ENCODE results near the gene KCP. TPM values are rescaled to one million over a fixed set of nuclear protein-coding genes. Genes with fewer than 3 reads are reported as not detected.

KCP gene
- total and polyA plus RNA-seq, 8 donors: 0.73 to 2.3 (median 1.6) TPM; not detected in 5

DNA sequence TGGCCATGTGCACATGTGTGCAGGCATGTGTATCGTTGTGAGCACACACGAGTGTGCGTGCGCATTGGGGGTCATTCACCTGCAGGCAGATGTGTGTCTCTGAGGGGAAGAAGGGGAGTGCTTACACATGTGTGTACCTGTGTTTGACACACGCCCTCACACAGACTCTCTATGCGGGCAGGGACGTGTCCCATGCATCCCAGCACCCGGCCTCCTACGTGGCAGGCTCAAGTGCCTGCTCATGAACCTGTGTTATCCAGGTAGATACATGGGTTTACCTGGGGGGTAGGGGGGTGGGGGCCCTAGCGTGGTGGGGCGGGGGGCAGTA lies 18.6 kb downstream of the KCP start:
- no peaks in the 10 kb centered on the region for H3K36me3 ChIP-seq
- no peaks in the 10 kb centered on the region for H3K9me3 ChIP-seq
- H3K27me3 ChIP-seq: peaks cover 0 to 41% (median 17%) of the 10 kb centered on the region in 3 donors
- H3K4me3 ChIP-seq: no peak overlapping the region
- WGBS, 5 donors: 77 to 90% (median 82%) methylated on average over 11 of the region's 11 CpGs
- TF ChIP-seq EP300 (IDR thresholded peaks at IDR 0.05) (no peak), POLR2AphosphoS5 (IDR thresholded peaks at IDR 0.05) (no peak), POLR2A (IDR thresholded peaks at IDR 0.05) (no peak)
- TF ChIP-seq, protein P1, sequence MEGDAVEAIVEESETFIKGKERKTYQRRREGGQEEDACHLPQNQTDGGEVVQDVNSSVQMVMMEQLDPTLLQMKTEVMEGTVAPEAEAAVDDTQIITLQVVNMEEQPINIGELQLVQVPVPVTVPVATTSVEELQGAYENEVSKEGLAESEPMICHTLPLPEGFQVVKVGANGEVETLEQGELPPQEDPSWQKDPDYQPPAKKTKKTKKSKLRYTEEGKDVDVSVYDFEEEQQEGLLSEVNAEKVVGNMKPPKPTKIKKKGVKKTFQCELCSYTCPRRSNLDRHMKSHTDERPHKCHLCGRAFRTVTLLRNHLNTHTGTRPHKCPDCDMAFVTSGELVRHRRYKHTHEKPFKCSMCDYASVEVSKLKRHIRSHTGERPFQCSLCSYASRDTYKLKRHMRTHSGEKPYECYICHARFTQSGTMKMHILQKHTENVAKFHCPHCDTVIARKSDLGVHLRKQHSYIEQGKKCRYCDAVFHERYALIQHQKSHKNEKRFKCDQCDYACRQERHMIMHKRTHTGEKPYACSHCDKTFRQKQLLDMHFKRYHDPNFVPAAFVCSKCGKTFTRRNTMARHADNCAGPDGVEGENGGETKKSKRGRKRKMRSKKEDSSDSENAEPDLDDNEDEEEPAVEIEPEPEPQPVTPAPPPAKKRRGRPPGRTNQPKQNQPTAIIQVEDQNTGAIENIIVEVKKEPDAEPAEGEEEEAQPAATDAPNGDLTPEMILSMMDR (IDR thresholded peaks at IDR 0.05): no peak
- intact Hi-C loops (cut with DNase I; ENCODE audit: low total_unique reads): no loop called here
- DNase-seq: no peak
- H3K27ac ChIP-seq: no peak overlapping the region
- H3K4me1 ChIP-seq: peaks cover 9 to 27% (median 13%) of the 10 kb centered on the region in 4 donors

DNA sequence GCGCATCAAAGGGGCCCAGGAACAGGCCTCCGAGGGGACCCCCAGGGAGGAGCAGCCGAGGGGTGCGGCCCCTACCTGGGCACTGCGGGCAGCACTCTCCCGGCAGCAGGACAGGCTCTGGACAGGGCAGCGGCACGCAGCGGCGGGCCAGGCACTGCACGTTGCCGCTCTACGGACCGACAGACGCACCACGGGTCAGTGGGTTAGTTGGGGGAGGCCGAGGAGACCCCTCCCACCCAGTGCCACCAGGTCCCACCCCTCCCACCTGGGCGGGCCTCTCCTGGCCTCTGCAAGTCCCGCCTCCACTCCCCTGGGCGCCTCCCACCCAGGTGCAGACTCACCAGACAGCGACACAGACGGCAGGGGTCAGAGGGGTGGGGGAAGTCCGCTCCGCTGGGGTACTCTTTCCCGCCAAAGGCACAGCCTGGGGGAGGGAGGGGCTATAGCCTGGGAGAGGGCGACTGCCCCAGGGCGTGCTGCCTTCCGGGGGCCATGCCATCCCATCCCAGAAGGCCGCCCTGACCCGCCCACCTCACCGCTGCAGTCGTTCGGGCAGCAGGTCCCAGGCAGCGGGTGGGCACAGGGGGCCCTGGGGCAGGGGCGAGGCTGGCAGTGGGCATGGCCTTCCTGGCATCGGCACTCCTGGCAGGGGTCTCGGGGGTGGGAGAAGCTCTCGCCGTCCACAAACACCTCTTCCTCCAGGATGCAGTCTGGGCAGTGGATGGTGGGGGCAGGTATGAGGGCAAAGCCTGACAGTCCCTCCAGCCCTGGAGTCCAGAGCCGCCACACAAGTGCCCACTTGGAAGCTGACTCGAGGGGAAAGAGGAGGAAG lies 19.2 kb downstream of the KCP start:
- Histone ChIP-seq H3K27ac (peak overlapping the region in 1 of 5 donors; percentile 35), H3K4me3 (peak overlapping the region; percentile 36 to 46 (median 42)), H3K27me3 (peaks cover 0 to 46% (median 17%) of the 10 kb centered on the region in 3 donors), H3K36me3 (no peaks in the 10 kb centered on the region), H3K4me1 (peaks cover 9 to 27% (median 13%) of the 10 kb centered on the region in 4 donors), H3K9me3 (no peaks in the 10 kb centered on the region)
- 33 to 79% (median 36%) methylated on average over 6 to 41 of the region's 41 CpGs for WGBS, 5 donors
- intact Hi-C loops (cut with DNase I; ENCODE audit: low total_unique reads): no loop called here
- DNase-seq: peak in 1 of 2 donors; percentile 70
- TF ChIP-seq, protein P1 (IDR thresholded peaks at IDR 0.05): no peak
- TF ChIP-seq POLR2AphosphoS5 (IDR thresholded peaks at IDR 0.05) (no peak), EP300 (IDR thresholded peaks at IDR 0.05) (no peak), POLR2A (IDR thresholded peaks at IDR 0.05) (no peak)

DNA sequence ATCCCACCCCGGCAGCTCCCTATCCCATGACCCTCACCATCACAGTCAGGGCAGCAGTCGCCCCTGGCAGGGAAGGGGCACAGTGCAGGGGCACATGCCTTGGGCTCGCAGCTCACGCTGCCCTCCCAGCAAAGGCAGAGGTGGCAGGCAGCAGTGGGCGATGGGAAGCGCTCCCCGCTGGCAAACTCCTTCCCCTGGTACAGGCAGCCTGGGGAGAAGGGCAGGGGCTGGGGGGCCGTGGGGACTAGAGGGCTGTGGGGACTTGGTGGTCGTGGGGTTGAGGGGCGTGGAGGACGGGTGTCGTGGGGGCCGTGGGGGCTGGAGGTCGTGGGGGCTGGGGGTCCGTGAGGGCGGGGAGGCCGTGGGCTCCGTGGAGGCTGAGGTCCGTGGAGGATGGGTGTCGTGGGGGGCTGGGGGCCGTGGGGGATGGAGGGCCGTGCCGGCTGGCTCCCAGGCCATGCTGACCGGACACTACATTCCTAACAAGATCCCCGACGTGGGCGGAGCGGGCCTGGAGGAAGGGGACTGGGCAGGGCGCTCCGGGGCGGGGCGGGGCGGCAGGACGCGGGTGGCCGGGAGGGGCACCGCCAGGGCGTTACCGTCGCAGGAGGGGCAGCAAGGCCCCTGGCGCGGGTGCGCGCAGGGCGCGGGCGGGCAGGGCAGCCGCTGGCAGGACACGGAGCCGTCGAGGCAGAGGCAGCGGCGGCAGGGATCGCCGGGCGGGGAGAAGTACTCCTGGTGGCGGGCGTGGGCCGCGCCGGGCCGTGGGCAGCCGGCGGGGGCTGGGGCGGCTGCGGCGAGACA lies 20.0 kb downstream of the KCP start:
- H3K27me3 ChIP-seq: peaks cover 0 to 55% (median 17%) of the 10 kb centered on the region in 3 donors
- H3K9me3 ChIP-seq: no peaks in the 10 kb centered on the region
- intact Hi-C loops (cut with DNase I; ENCODE audit: low total_unique reads): no loop called here
- peak overlapping the region; percentile 36 to 46 (median 42) for H3K4me3 ChIP-seq
- TF ChIP-seq, protein P1 (IDR thresholded peaks at IDR 0.05): no peak
- TF ChIP-seq POLR2AphosphoS5 (IDR thresholded peaks at IDR 0.05): peak in 1 of 3 donors; percentile 15
- H3K4me1 ChIP-seq: peaks cover 9 to 27% (median 13%) of the 10 kb centered on the region in 4 donors
- H3K27ac ChIP-seq: peak overlapping the region in 1 of 5 donors; percentile 35
- WGBS, 5 donors: 18 to 33% (median 25%) methylated on average over 23 to 67 of the region's 67 CpGs
- H3K36me3 ChIP-seq: no peaks in the 10 kb centered on the region
- DNase-seq: peak; percentile 63 to 79

DNA sequence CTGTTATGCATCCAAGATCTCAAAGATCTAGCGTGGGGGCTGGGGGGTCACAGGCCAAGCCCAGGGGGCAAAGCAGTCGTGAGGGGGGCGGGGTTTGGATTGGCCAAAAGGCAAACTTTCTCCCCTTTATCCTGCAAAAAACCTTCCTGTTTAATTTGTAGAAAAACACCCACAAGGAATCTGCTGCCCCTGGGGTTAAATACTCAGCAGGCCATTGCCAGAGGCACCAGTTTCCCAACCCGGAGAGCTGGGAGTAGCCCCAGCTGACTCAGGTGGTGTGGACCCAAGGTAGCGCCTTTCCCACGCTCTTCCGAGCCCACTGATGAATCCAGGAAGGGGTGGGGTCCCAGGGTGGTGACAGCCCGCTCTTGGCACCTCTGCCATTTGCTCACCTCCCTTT lies 21.4 kb downstream of the KCP start:
- TF ChIP-seq EP300 (IDR thresholded peaks at IDR 0.05) (no peak), POLR2A (IDR thresholded peaks at IDR 0.05) (no peak)
- no peaks in the 10 kb centered on the region for H3K9me3 ChIP-seq
- intact Hi-C loops (cut with DNase I; ENCODE audit: low total_unique reads): loop anchor here (10.0 kb wide), 1 partner anchor 284 kb away; no protein-coding TSS in a partner anchor
- no peaks in the 10 kb centered on the region for H3K36me3 ChIP-seq
- H3K4me1 ChIP-seq: peaks cover 9 to 27% (median 13%) of the 10 kb centered on the region in 4 donors
- no peak for DNase-seq
- peaks cover 0 to 61% (median 17%) of the 10 kb centered on the region in 3 donors for H3K27me3 ChIP-seq
- 54 to 64% (median 58%) methylated on average over 5 to 8 of the region's 8 CpGs for WGBS, 5 donors
- H3K27ac ChIP-seq: no peak overlapping the region
- no peak overlapping the region for H3K4me3 ChIP-seq

Measured in stomach (tissue), 9 donors.